Breast epithelium (tissue), 4 donors: ENCODE measurements around the gene UBAC2. TPM values are rescaled to one million over a fixed set of nuclear protein-coding genes. Genes with fewer than 3 reads are reported as not detected.
A peak's percentile ranks its signal among the peaks of the same experiment; 100 is the strongest.

Source experiments
- DNase-seq, 2 donors: peaks; one replicate each; pipeline ENCODE4 v3.0.0-alpha.2; 2019; ENCODE audit warnings: low spot score in 2 of 2
- H3K27ac ChIP-seq, 2 donors: fragments of 200-600 bp; sonication (generic) in 1 of 2; one replicate each; pipeline ENCODE4 v1.5.1; 2016 to 2019; ENCODE audit warnings: mild to moderate bottlenecking in 1 of 2
- H3K27me3 ChIP-seq, 2 donors: fragments of 200-600 bp; sonication (generic) in 1 of 2; one replicate each; pipeline versions ENCODE4 v1.5.1 to v1.6.0; 2017 to 2019; ENCODE audit warnings: control low read depth in 1 of 2, mild to moderate bottlenecking in 1 of 2
- H3K36me3 ChIP-seq: fragments of 200-600 bp; one replicate; pipeline ENCODE4 v1.5.1; 2019
- H3K4me1 ChIP-seq, 2 donors: fragments of 200-600 bp; sonication (generic); one replicate each; pipeline ENCODE4 v1.5.1; 2016 to 2019; ENCODE audit warnings: control low read depth in 1 of 2
- H3K4me3 ChIP-seq, 3 donors: fragments of 200-600 bp; sonication (generic); 1 replicate in 2 of 3; 2 replicates in 1 of 3; pipeline ENCODE4 v1.5.1; 2016 to 2019; ENCODE audit warnings: mild to moderate bottlenecking in 3 of 3, moderate library complexity in 2 of 3
- H3K9me3 ChIP-seq, 2 donors: fragments of 200-600 bp; sonication (generic) in 1 of 2; one replicate each; pipeline ENCODE4 v1.5.1; 2016 to 2019; ENCODE audit warnings: control low read depth in 1 of 2
- POLR2A ChIP-seq: fragments of 450-650 bp; IDR thresholded peaks from one replicate; pipeline ENCODE4 v1.6.1; 2016; ENCODE audit warnings: antibody characterized with exemption, mild to moderate bottlenecking, moderate library complexity
- POLR2AphosphoS5 ChIP-seq, 3 donors: sonication (generic); formaldehyde crosslinking; IDR thresholded peaks; one replicate each; pipeline ENCODE4 v1.6.1; 2017; ENCODE audit warnings: antibody characterized with exemption in 3 of 3
- intact Hi-C: fragments of 100-400 bp; cut with DNase I; formaldehyde crosslinking; loops from one replicate; pipeline ENCODE4 v1.15.1; 2023; ENCODE audit warnings: low total_unique reads
- total RNA-seq, 3 donors: library from RNA; depleted of rRNA; stranded (reverse); fragments of >200 nt; gene quantifications; one replicate each; pipeline ENCODE4 v1.1.0, GENCODE V29; 2016
- TF ChIP-seq, protein P1 (sequence below), 3 donors: fragments of 450-650 bp; IDR thresholded peaks; one replicate each; pipeline ENCODE4 v1.5.1; 2016 to 2017; ENCODE audit warnings: antibody characterized with exemption in 3 of 3, mild to moderate bottlenecking in 3 of 3, moderate library complexity in 3 of 3

Gene UBAC2
- total RNA-seq, 3 donors from 2014 or later = 64.6 to 72.8 (median 65.1) TPM

DNA sequence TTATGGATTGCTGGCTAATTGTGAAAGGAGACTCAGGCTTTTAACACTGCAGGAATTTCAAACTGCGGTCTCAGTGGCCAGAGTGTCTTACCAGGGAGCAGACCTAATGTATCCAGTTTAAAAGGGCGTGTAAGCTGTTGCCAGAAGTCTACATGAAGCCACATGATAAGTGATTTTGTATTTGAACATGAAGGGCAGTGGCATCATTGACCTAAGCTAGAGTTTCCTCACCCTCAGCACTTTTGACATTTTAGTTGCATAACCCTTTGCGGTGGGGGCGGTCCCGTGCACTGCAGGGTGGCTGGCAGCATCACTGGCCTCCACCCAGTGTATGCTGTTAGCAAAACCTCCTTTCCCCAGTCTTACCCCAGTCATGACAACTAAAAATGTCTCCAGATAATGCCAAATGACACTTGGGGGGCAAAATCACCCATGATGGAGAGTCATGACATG, 81.2 kb downstream of the UBAC2 start:
- intact Hi-C loops = no loop called here
- H3K27ac ChIP-seq = peak overlapping the region; percentile 40 to 80
- no peak for TF ChIP-seq POLR2A
- TF ChIP-seq, protein P1, sequence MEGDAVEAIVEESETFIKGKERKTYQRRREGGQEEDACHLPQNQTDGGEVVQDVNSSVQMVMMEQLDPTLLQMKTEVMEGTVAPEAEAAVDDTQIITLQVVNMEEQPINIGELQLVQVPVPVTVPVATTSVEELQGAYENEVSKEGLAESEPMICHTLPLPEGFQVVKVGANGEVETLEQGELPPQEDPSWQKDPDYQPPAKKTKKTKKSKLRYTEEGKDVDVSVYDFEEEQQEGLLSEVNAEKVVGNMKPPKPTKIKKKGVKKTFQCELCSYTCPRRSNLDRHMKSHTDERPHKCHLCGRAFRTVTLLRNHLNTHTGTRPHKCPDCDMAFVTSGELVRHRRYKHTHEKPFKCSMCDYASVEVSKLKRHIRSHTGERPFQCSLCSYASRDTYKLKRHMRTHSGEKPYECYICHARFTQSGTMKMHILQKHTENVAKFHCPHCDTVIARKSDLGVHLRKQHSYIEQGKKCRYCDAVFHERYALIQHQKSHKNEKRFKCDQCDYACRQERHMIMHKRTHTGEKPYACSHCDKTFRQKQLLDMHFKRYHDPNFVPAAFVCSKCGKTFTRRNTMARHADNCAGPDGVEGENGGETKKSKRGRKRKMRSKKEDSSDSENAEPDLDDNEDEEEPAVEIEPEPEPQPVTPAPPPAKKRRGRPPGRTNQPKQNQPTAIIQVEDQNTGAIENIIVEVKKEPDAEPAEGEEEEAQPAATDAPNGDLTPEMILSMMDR (IDR thresholded peaks at IDR 0.05) = no peak
- peak in 2 of 3 donors; percentile 59 to 82 for TF ChIP-seq POLR2AphosphoS5 (IDR thresholded peaks at IDR 0.05)
- no peak overlapping the region for H3K4me3 ChIP-seq
- no peaks in the 10 kb centered on the region for H3K9me3 ChIP-seq
- no peaks in the 10 kb centered on the region for H3K4me1 ChIP-seq
- no peaks in the 10 kb centered on the region for H3K36me3 ChIP-seq
- DNase-seq = no peak
- H3K27me3 ChIP-seq = no peaks in the 10 kb centered on the region

- no peaks in the 10 kb centered on the region for H3K36me3 ChIP-seq
- no peaks in the 10 kb centered on the region for H3K27me3 ChIP-seq
- intact Hi-C loops = no loop called here
- TF ChIP-seq POLR2AphosphoS5 (IDR thresholded peaks at IDR 0.05) (no peak), POLR2A (no peak)
- TF ChIP-seq, protein P1 (IDR thresholded peaks at IDR 0.05) = no peak
- H3K4me3 ChIP-seq = no peak overlapping the region
- peak overlapping the region; percentile 40 to 80 for H3K27ac ChIP-seq
- no peak for DNase-seq
- no peaks in the 10 kb centered on the region for H3K4me1 ChIP-seq
- no peaks in the 10 kb centered on the region for H3K9me3 ChIP-seq
Observed at GRCh38 chr13:99282264-99283231, 81.9 kb downstream of the UBAC2 start.

DNA sequence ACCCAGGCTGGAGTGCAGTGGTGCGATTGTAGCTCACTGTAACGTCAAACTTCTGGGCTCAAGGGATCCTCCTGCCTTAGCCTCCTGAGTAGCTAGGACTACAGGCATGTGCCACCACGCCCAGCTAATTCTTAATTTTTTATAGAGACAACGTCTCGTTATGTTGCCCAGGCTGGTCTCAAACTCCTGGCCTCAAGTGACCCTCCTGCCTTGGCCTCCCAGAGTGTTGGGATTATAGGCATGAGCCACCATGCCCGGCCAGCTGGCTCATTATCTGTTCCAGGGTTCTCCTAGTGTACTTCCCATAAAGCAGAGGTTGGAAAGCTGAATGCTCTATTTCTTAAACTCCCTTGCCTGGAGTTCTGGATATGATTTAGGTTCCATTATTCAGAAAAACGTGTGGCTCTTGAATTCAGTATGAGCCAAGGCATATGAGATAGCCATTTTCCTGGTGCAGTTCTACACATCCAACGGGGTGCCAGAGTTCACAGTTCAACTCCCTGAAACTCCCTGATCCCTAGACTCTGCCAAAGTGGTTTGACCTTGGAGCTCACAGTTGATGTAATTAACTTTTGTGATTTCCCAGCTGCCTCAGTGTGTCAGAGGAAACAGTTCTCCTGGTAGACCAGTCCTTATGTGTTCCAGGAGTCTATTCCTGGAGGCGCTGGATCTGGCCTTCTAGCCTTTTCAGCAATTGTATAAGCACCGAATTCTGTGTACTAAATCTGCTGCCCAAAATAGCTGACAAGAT, 85.0 kb downstream of the UBAC2 start:
- H3K4me1 ChIP-seq = no peaks in the 10 kb centered on the region
- TF ChIP-seq POLR2AphosphoS5 (IDR thresholded peaks at IDR 0.05) (no peak), POLR2A (no peak)
- TF ChIP-seq, protein P1 (IDR thresholded peaks at IDR 0.05) = no peak
- H3K36me3 ChIP-seq = no peaks in the 10 kb centered on the region
- no peak overlapping the region for H3K4me3 ChIP-seq
- no peak for DNase-seq
- H3K27ac ChIP-seq = peak overlapping the region in 1 of 2 donors; percentile 33
- H3K9me3 ChIP-seq = no peaks in the 10 kb centered on the region
- H3K27me3 ChIP-seq = no peaks in the 10 kb centered on the region
- intact Hi-C loops = no loop called here

DNA sequence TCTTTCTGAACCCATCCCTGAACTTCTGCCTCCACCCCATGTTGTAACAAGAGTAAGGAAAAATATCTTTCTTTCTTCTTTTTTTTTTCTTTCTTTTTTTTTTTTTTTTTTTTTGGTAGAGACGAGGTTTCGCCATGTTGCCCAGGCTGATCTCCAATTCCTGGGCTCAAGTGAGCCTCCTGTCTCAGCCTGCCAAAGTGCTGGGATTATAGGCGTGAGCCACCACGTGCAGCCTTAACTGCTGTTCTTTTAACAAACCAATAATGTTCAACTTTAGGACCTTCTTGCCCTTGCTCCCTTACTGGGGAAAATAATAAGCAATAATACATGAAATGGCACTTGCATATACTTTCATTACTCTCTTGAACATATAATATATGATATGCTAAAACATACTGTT, 86.9 kb downstream of the UBAC2 start:
- no peak overlapping the region for H3K27ac ChIP-seq
- DNase-seq = no peak
- H3K9me3 ChIP-seq = no peaks in the 10 kb centered on the region
- no peaks in the 10 kb centered on the region for H3K4me1 ChIP-seq
- TF ChIP-seq POLR2AphosphoS5 (IDR thresholded peaks at IDR 0.05) (no peak), POLR2A (no peak)
- TF ChIP-seq, protein P1 (IDR thresholded peaks at IDR 0.05) = no peak
- H3K36me3 ChIP-seq = no peaks in the 10 kb centered on the region
- intact Hi-C loops = no loop called here
- H3K4me3 ChIP-seq = no peak overlapping the region
- H3K27me3 ChIP-seq = no peaks in the 10 kb centered on the region
